ENCODE results near the gene EFNA4. TPM values are rescaled to one million over a fixed set of nuclear protein-coding genes. Genes with fewer than 3 reads are reported as not detected.

Gene EFNA4
- total and polyA plus RNA-seq, 2 of the 4 experiments (the other 2 are of a cell fraction) = 3.8 to 11.8 TPM

GRCh38 chr1:155086856-155087535 lies 23.5 kb downstream of the EFNA4 start:
- no peaks in the 10 kb centered on the region; a peak in 1 of 4 replicates for H3K79me1 ChIP-seq (ENCODE audit: low read depth in 1 of 2, low read length in 2 of 2)
- ChIA-PET POLR2A (ENCODE audit: unreplicated experiment) (no interaction called here), CTCF (interaction anchor here (0.6 kb wide), 1 partner anchor 467 kb away, joined by 3 read pairs; no protein-coding TSS in a partner anchor)
- H2BK5ac ChIP-seq (ENCODE audit: low read depth, low read length, poor library complexity, severe bottlenecking) = no peak overlapping the region
- intact Hi-C loops (cut with micrococcal nuclease) (loop anchor here (10.0 kb wide), 1 partner anchor 612 kb away; no protein-coding TSS in a partner anchor), dilution Hi-C loops (cut with HindIII; ENCODE audit: low sequenced_read_pairs, unreplicated experiment) (no loop called here), in situ Hi-C loops (cut with MboI; ENCODE audit: low sequenced_read_pairs) (no loop called here)
- no TSS peak for BruUV-seq (replicated peaks)
- H2AFZ ChIP-seq (replicated peaks; ENCODE audit: low read length, poor library complexity) = no peak overlapping the region
- no peaks in the 10 kb centered on the region for H3K9me3 ChIP-seq (ENCODE audit: control insufficient read depth, insufficient read depth, low read length)
- no peaks in the 10 kb centered on the region; the same call in 1 of the 2 replicates for H4K20me1 ChIP-seq (ENCODE audit: insufficient read depth, low read length)
- H3K9me1 ChIP-seq (ENCODE audit: insufficient read depth, low read length) = peaks cover 8% of the 10 kb centered on the region
- no peak overlapping the region for H3K18ac ChIP-seq (ENCODE audit: low read depth, low read length)
- H3K36me3 ChIP-seq (ENCODE audit: control insufficient read depth, insufficient read depth, low read length) = no peaks in the 10 kb centered on the region
- H3K56ac ChIP-seq (ENCODE audit: extremely low read depth, insufficient read depth, low read length) = no peak overlapping the region
- H3K4me2 ChIP-seq (ENCODE audit: low read depth, low read length) = no peak overlapping the region
- H3K27ac ChIP-seq (ENCODE audit: insufficient read depth, low read length) = no peak overlapping the region
- no peak overlapping the region for H2BK120ac ChIP-seq (ENCODE audit: low read depth, low read length)
- H2AK5ac ChIP-seq (ENCODE audit: low read depth, low read length) = no peak overlapping the region
- peaks cover 23% of the 10 kb centered on the region for H3K27me3 ChIP-seq (ENCODE audit: control insufficient read depth, insufficient read depth, low read length)
- no peak overlapping the region for H2BK15ac ChIP-seq (ENCODE audit: low read depth, low read length)
- no peak overlapping the region for H4K91ac ChIP-seq (ENCODE audit: insufficient read depth, low read depth, low read length)
- DNase-seq = no peak
- no peak for TF ChIP-seq CTCF (conservative IDR thresholded peaks at IDR 0.05; ENCODE audit: low read depth, low read length)
- TF ChIP-seq NFE2L2 (IDR thresholded peaks at IDR 0.05; ENCODE audit: low read depth, low read length) = no peak
- TF ChIP-seq MAFK (IDR thresholded peaks at IDR 0.05; ENCODE audit: low read depth, low read length) = no peak
- no peak for TF ChIP-seq RCOR1 (IDR thresholded peaks at IDR 0.05; ENCODE audit: insufficient replicate concordance, low read length)
- TF ChIP-seq RAD21 (IDR thresholded peaks at IDR 0.05; ENCODE audit: low read length) = no peak
- TF ChIP-seq CEBPB (IDR thresholded peaks at IDR 0.05; ENCODE audit: low read depth, low read length) = no peak
- TF ChIP-seq MAZ (IDR thresholded peaks at IDR 0.05; ENCODE audit: borderline replicate concordance, low read depth, low read length) = no peak
- no peak for TF ChIP-seq BHLHE40 (IDR thresholded peaks at IDR 0.05; ENCODE audit: low read depth, low read length)
- TF ChIP-seq ELK1 (IDR thresholded peaks at IDR 0.05; ENCODE audit: borderline replicate concordance, low read depth, low read length) = no peak
- no peak overlapping the region for H2AK9ac ChIP-seq (replicated peaks; ENCODE audit: low read depth, low read length, poor library complexity)
- H2BK20ac ChIP-seq (ENCODE audit: low read depth, low read length) = no peak overlapping the region
- H3K9ac ChIP-seq (ENCODE audit: low read depth, low read length) = no peak overlapping the region; the same call in 1 of the 2 replicates
- no peak overlapping the region for H4K5ac ChIP-seq (ENCODE audit: low read depth, low read length)
- no peak overlapping the region for H3K4me3 ChIP-seq (ENCODE audit: insufficient read depth, low read depth, low read length)
- ATAC-seq (ENCODE audit: low read depth) = no peak
- no peak overlapping the region for H4K8ac ChIP-seq (ENCODE audit: low read depth in 2 of 2, low read length in 2 of 2)
- no CpG with 5 or more reads among the region's 8 CpGs for WGBS, 2 experiments (ENCODE audit: extremely low coverage in 2 of 2, insufficient read length in 1 of 2)
- H3K23ac ChIP-seq (ENCODE audit: low read depth, low read length) = no peak overlapping the region
- H3K4ac ChIP-seq (ENCODE audit: low read depth, low read length) = no peak overlapping the region
- H3K4me1 ChIP-seq (ENCODE audit: control insufficient read depth, insufficient read depth, low read length) = peaks cover 5% of the 10 kb centered on the region; the same call in 1 of the 2 replicates
- H3K14ac ChIP-seq (replicated peaks; ENCODE audit: low read depth, low read length) = no peak overlapping the region
